OCI-LY1 (cell line): ENCODE data around the gene ZKSCAN4.

Experiments
- H2AFZ ChIP-seq: fragments of 200-600 bp; sonication (generic), shearing (Covaris generic); 2 replicates; pipeline ENCODE4 v1.6.0; 2014; ENCODE audit warnings: antibody characterized with exemption, mild to moderate bottlenecking, low read length
- H3F3A ChIP-seq: fragments of 200-600 bp; sonication (generic), shearing (Covaris generic); 2 replicates; pipeline ENCODE4 v1.6.0; 2014; ENCODE audit warnings: mild to moderate bottlenecking, antibody characterized with exemption, low read length, moderate library complexity; ENCODE audit not compliant: insufficient read depth
- H3K27ac ChIP-seq: fragments of 200-600 bp; sonication (generic); 2 replicates; pipeline ENCODE4 v1.5.1; 2014; ENCODE audit warnings: low read length, mixed run types, mild to moderate bottlenecking, low read depth; ENCODE audit not compliant: poor library complexity, severe bottlenecking
- H3K27me3 ChIP-seq: fragments of 200-600 bp; sonication (generic); 2 replicates; pipeline ENCODE4 v1.6.0; 2014; ENCODE audit warnings: antibody characterized with exemption, mild to moderate bottlenecking, low read length, moderate library complexity; ENCODE audit not compliant: insufficient read depth
- H3K36me3 ChIP-seq: fragments of 200-600 bp; sonication (generic); 2 replicates; pipeline ENCODE4 v1.6.1; 2014; ENCODE audit warnings: mild to moderate bottlenecking, antibody characterized with exemption, low read length, moderate library complexity, mixed read lengths; ENCODE audit not compliant: insufficient read depth
- H3K4me1 ChIP-seq: fragments of 200-600 bp; sonication (generic); 2 replicates; pipeline ENCODE4 v1.5.1; 2014; ENCODE audit warnings: mild to moderate bottlenecking, low read length, moderate library complexity; ENCODE audit not compliant: insufficient read depth, severe bottlenecking
- H3K4me2 ChIP-seq: fragments of 200-600 bp; sonication (generic), shearing (Covaris generic); 2 replicates; pipeline ENCODE4 v1.6.1; 2014; ENCODE audit warnings: low read length
- H3K4me3 ChIP-seq: fragments of 200-600 bp; sonication (generic); 2 replicates; pipeline ENCODE4 v1.5.1; 2014; ENCODE audit warnings: low read length, low read depth, mild to moderate bottlenecking, mixed read lengths; ENCODE audit not compliant: poor library complexity, severe bottlenecking
- H3K79me2 ChIP-seq: fragments of 200-600 bp; shearing (Covaris generic); 2 replicates; pipeline ENCODE4 v1.6.1; 2016; ENCODE audit warnings: mixed run types, low read length, mixed read lengths; ENCODE audit not compliant: insufficient read depth
- H3K9ac ChIP-seq: fragments of 200-600 bp; sonication (generic), shearing (Covaris generic); 2 replicates; pipeline ENCODE4 v1.6.1; 2014; ENCODE audit warnings: mild to moderate bottlenecking, low read length, mixed read lengths
- H3K9me2 ChIP-seq: fragments of 200-600 bp; sonication (generic), shearing (Covaris generic); 2 replicates; pipeline ENCODE4 v1.6.1; 2014; ENCODE audit warnings: low read depth, mild to moderate bottlenecking, low read length, mixed read lengths
- H3K9me3 ChIP-seq: fragments of 200-600 bp; shearing (Covaris generic); 2 replicates; pipeline ENCODE4 v1.6.1; 2014; ENCODE audit warnings: low read length, mixed read lengths
- H4K20me1 ChIP-seq: fragments of 200-600 bp; sonication (generic), shearing (Covaris generic); 2 replicates; pipeline ENCODE4 v1.6.0; 2016; ENCODE audit warnings: mild to moderate bottlenecking, low read length; ENCODE audit not compliant: insufficient read depth
- EZH2 ChIP-seq: fragments of 200-600 bp; sonication (generic), shearing (Covaris generic); IDR thresholded peaks from 2 replicates; pipeline ENCODE4 v1.8.0; 2017; ENCODE audit warnings: borderline replicate concordance, mixed run types, mild to moderate bottlenecking, antibody characterized with exemption, low read length, moderate library complexity, mixed read lengths
- TF ChIP-seq, protein P1 (sequence below): fragments of 200-600 bp; sonication (generic), shearing (Covaris generic); IDR thresholded peaks from 2 replicates; pipeline ENCODE4 v1.5.1; 2017; ENCODE audit warnings: mild to moderate bottlenecking, antibody characterized with exemption, low read length, moderate library complexity, mixed read lengths

ZKSCAN4 gene

GRCh38 chr6:28207510-28208110, 44.5 kb downstream of the ZKSCAN4 start:
- no peak overlapping the region for H3K27ac ChIP-seq
- H3K27me3 ChIP-seq, result peaks cover 11% of the 10 kb centered on the region; the same call in 1 of the 2 replicates
- no peak overlapping the region for H3K9ac ChIP-seq
- no peaks in the 10 kb centered on the region for H3K79me2 ChIP-seq
- no peaks in the 10 kb centered on the region for H4K20me1 ChIP-seq
- no peak overlapping the region for H3K4me3 ChIP-seq
- no peak overlapping the region for H3K4me2 ChIP-seq
- no peak overlapping the region for H2AFZ ChIP-seq
- H3K4me1 ChIP-seq, result peaks cover 13% of the 10 kb centered on the region
- H3F3A ChIP-seq, result no peaks in the 10 kb centered on the region
- H3K9me2 ChIP-seq, result no peaks in the 10 kb centered on the region
- no peaks in the 10 kb centered on the region; the same call in 1 of the 2 replicates for H3K36me3 ChIP-seq
- no peaks in the 10 kb centered on the region for H3K9me3 ChIP-seq
- TF ChIP-seq EZH2, result no peak
- TF ChIP-seq, protein P1, sequence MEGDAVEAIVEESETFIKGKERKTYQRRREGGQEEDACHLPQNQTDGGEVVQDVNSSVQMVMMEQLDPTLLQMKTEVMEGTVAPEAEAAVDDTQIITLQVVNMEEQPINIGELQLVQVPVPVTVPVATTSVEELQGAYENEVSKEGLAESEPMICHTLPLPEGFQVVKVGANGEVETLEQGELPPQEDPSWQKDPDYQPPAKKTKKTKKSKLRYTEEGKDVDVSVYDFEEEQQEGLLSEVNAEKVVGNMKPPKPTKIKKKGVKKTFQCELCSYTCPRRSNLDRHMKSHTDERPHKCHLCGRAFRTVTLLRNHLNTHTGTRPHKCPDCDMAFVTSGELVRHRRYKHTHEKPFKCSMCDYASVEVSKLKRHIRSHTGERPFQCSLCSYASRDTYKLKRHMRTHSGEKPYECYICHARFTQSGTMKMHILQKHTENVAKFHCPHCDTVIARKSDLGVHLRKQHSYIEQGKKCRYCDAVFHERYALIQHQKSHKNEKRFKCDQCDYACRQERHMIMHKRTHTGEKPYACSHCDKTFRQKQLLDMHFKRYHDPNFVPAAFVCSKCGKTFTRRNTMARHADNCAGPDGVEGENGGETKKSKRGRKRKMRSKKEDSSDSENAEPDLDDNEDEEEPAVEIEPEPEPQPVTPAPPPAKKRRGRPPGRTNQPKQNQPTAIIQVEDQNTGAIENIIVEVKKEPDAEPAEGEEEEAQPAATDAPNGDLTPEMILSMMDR, result no peak

DNA sequence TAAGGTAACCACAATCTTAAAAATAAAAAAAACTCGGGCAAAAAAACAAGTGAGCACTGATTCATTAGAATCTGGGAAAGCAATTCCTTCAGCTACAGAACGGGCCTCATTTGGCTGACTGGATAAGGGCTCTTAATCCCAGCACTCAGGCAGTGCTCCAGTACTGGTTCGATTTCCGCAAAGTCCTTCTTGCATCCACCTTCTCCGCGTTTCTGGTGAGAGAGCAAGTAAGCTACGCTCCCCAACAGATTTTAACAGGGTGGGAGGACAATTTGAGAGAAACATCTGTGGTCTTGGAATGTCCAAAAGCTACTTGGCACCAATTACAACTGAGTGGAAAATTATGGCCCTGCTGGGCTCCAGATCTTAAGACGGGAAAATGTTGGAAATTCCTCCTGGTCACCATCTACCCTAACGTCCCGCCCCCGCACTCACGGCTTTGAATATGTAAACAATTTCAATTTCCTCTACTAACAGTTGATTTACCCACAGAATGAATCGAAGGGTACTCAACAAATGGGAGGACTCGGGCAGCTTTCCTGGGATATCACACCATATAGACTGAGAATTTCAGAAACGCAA, 45.0 kb downstream of the ZKSCAN4 start:
- H3K27me3 ChIP-seq, result peaks cover 11% of the 10 kb centered on the region; the same call in 1 of the 2 replicates
- no peak overlapping the region for H3K27ac ChIP-seq
- H3K36me3 ChIP-seq, result no peaks in the 10 kb centered on the region; the same call in 1 of the 2 replicates
- no peaks in the 10 kb centered on the region for H3K9me3 ChIP-seq
- peaks cover 7% of the 10 kb centered on the region for H3K4me1 ChIP-seq
- TF ChIP-seq, protein P1, result no peak
- no peak for TF ChIP-seq EZH2
- no peak overlapping the region for H2AFZ ChIP-seq
- no peak overlapping the region for H3K4me2 ChIP-seq
- no peaks in the 10 kb centered on the region for H3K9me2 ChIP-seq
- H3K4me3 ChIP-seq, result no peak overlapping the region
- no peaks in the 10 kb centered on the region for H3F3A ChIP-seq
- H3K9ac ChIP-seq, result no peak overlapping the region
- H3K79me2 ChIP-seq, result no peaks in the 10 kb centered on the region
- no peaks in the 10 kb centered on the region for H4K20me1 ChIP-seq

- H2AFZ ChIP-seq, result no peak overlapping the region
- no peaks in the 10 kb centered on the region for H3K79me2 ChIP-seq
- no peaks in the 10 kb centered on the region for H3K9me2 ChIP-seq
- H3K27me3 ChIP-seq, result peaks cover 11% of the 10 kb centered on the region; the same call in 1 of the 2 replicates
- H3K4me2 ChIP-seq, result no peak overlapping the region
- H4K20me1 ChIP-seq, result no peaks in the 10 kb centered on the region
- peaks cover 2% of the 10 kb centered on the region for H3K4me1 ChIP-seq
- no peaks in the 10 kb centered on the region; the same call in 1 of the 2 replicates for H3K36me3 ChIP-seq
- no peaks in the 10 kb centered on the region for H3F3A ChIP-seq
- no peak overlapping the region for H3K27ac ChIP-seq
- no peak overlapping the region for H3K9ac ChIP-seq
- H3K4me3 ChIP-seq, result no peak overlapping the region
- no peaks in the 10 kb centered on the region for H3K9me3 ChIP-seq
- TF ChIP-seq, protein P1, result no peak
- no peak for TF ChIP-seq EZH2
Measured at GRCh38 chr6:28206527-28206926, 45.5 kb downstream of the ZKSCAN4 start.
